PC-3 (cell line): Measurements from ENCODE around the gene POLR3GL.

ENCODE experiments used
- CTCF ChIP-seq: fragments of 300-600 bp; sonication (generic); conservative IDR thresholded peaks from 2 replicates; pipeline ENCODE4 v1.5.1; 2017; ENCODE audit warnings: antibody characterized with exemption, low read depth, mild to moderate bottlenecking, low read length
- EZH2 ChIP-seq: fragments of 300-600 bp; sonication (generic); IDR thresholded peaks from one replicate; pipeline ENCODE4 v1.6.1; 2017; ENCODE audit warnings: antibody characterized with exemption, mild to moderate bottlenecking, low read length; ENCODE audit not compliant: unreplicated experiment
- EZH2phosphoT487 ChIP-seq: fragments of 300-600 bp; sonication (generic); IDR thresholded peaks from 2 replicates; pipeline ENCODE4 v1.6.1; 2018; ENCODE audit warnings: mild to moderate bottlenecking, antibody characterized with exemption, low read length, borderline replicate concordance

GRCh38 chr1:145958734-145959133 is 5.8 kb upstream of the POLR3GL start:
- TF ChIP-seq CTCF (no peak), EZH2 (no peak), EZH2phosphoT487 (no peak)
